K562 (cell line): ENCODE measurements around the gene SGK1. TPM values are rescaled to one million over a fixed set of nuclear protein-coding genes. Genes with fewer than 3 reads are reported as not detected.
A peak's percentile ranks its signal among the peaks of the same experiment; 100 is the strongest.

Experiments
- ATAC-seq: fragments of 200-7000 bp; cut with Tn5 transposase; 3 replicates; pipeline ENCODE4 v1.9.1; 2020; ENCODE audit warnings: moderate library complexity
- BruUV-seq: library from RNA; stranded (reverse); fragments of 400-500 nt; replicated peaks from 2 replicates; lab custom pipeline; 2021; lab: Mats Ljungman, UMichigan
- CTCF ChIA-PET: fragments of 300-600 bp; formaldehyde crosslinking; extraction: SDS; loops from one replicate; lab custom pipeline; 2021; ENCODE audit warnings: low intra/inter-chr PET ratio; lab: Yijun Ruan, JAX
- POLR2A ChIA-PET: fragments of 300-600, 350-650 bp; sonication (Branson Sonifier 250); formaldehyde crosslinking; extraction: SDS; loops from one replicate; lab custom pipeline; 2021; ENCODE audit warnings: antibody characterized with exemption, inconsistent platforms; lab: Yijun Ruan, JAX
- DNase-seq, 4 experiments: peaks; one replicate each; pipeline versions ENCODE4 v3.0.0 to v3.0.0-alpha.2; 2011 to 2018; ENCODE audit warnings: low spot score in 3 of 4, mixed read lengths in 3 of 4; ENCODE audit errors: extremely low read depth in 1 of 4
- FAIRE-seq: peaks from 2 replicates; lab custom pipeline; 2011; peaks lifted over from hg19 to GRCh38; lab: Jason Lieb, UNC
- H2AFZ ChIP-seq: 2 replicates; pipeline ENCODE4 v1.6.0; 2011; ENCODE audit warnings: low read depth, low read length, control low read depth, inconsistent platforms
- H3K27ac ChIP-seq: fragments of 200-600 bp; 3 replicates; pipeline ENCODE4 v1.8.0; 2011; ENCODE audit warnings: low read depth, mild to moderate bottlenecking, control low read depth, inconsistent platforms, low read length, moderate library complexity, mixed read lengths; ENCODE audit errors: extremely low read depth
- H3K27me3 ChIP-seq, 2 experiments: fragments of 300-600 bp in 1 of 2; 2 replicates in 1 of 2; 3 replicates in 1 of 2; pipeline versions ENCODE4 v1.6.0 to v1.8.0; 2011; ENCODE audit warnings: inconsistent platforms in 2 of 2, low read length in 2 of 2, mild to moderate bottlenecking in 1 of 2, mixed read lengths in 1 of 2, moderate library complexity in 1 of 2; ENCODE audit not compliant: control insufficient read depth in 2 of 2, insufficient read depth in 2 of 2
- H3K36me3 ChIP-seq: fragments of 300-600 bp; 3 replicates; pipeline ENCODE4 v1.8.0; 2011; ENCODE audit warnings: mild to moderate bottlenecking, low read length, inconsistent platforms; ENCODE audit not compliant: control insufficient read depth, insufficient read depth
- H3K4me1 ChIP-seq, 2 experiments: fragments of 200-600 bp in 1 of 2; replicated peaks in 1 of 2; 2 replicates in 1 of 2; 3 replicates in 1 of 2; pipeline versions ENCODE4 v1.5.1 to v1.8.0; 2011; ENCODE audit warnings: inconsistent platforms in 2 of 2, low read length in 2 of 2, mild to moderate bottlenecking in 1 of 2, mixed read lengths in 1 of 2, moderate library complexity in 1 of 2; ENCODE audit not compliant: control insufficient read depth in 2 of 2, insufficient read depth in 2 of 2
- H3K4me2 ChIP-seq: 2 replicates; pipeline ENCODE4 v1.6.1; 2011; ENCODE audit warnings: low read length, control low read depth, inconsistent platforms, mixed read lengths; ENCODE audit not compliant: insufficient read depth
- H3K4me3 ChIP-seq: fragments of 200-600 bp; sonication (generic), shearing (Covaris generic); 2 replicates; pipeline ENCODE4 v1.5.1; 2016; ENCODE audit warnings: control low read depth, inconsistent platforms
- H3K79me2 ChIP-seq: fragments of 200-600 bp; 3 replicates; pipeline ENCODE4 v1.8.0; 2011; ENCODE audit warnings: low read length, inconsistent platforms; ENCODE audit not compliant: control insufficient read depth, insufficient read depth
- H3K9ac ChIP-seq, 2 experiments: 2 replicates each; pipeline versions ENCODE4 v1.6.0 to v1.6.1; 2011; ENCODE audit warnings: low read depth in 2 of 2, low read length in 2 of 2, control low read depth in 1 of 2, inconsistent platforms in 1 of 2, mild to moderate bottlenecking in 1 of 2, mixed read lengths in 1 of 2; ENCODE audit not compliant: insufficient read depth in 1 of 2
- H3K9me1 ChIP-seq: one replicate; pipeline ENCODE4 v1.6.0; 2011; ENCODE audit warnings: inconsistent platforms, mild to moderate bottlenecking, low read length, moderate library complexity; ENCODE audit not compliant: control insufficient read depth, insufficient read depth
- H3K9me3 ChIP-seq: replicated peaks from 2 replicates; pipeline ENCODE4 v1.5.1; 2011; ENCODE audit warnings: low read depth, low read length, inconsistent platforms; ENCODE audit not compliant: control insufficient read depth, insufficient read depth
- H4K20me1 ChIP-seq: replicated peaks from 2 replicates; pipeline ENCODE4 v1.6.1; 2011; ENCODE audit warnings: low read length, inconsistent platforms, mixed read lengths; ENCODE audit not compliant: control insufficient read depth, insufficient read depth
- EP300 ChIP-seq: IDR thresholded peaks from 2 replicates; pipeline ENCODE4 v1.6.1; 2012; ENCODE audit warnings: low read length, improper control_type of control experiment
- KAT8 ChIP-seq: fragments of 450-650 bp; IDR thresholded peaks from 2 replicates; pipeline ENCODE4 v1.6.1; 2016; ENCODE audit warnings: low read depth, mild to moderate bottlenecking
- KLF1 ChIP-seq: fragments of 450-650 bp; IDR thresholded peaks from 2 replicates; pipeline ENCODE4 v1.6.1; 2016; ENCODE audit warnings: missing genetic modification characterization, missing compliant biosample characterization
- POLR2A ChIP-seq: fragments of 450-650 bp; conservative IDR thresholded peaks from 2 replicates; pipeline ENCODE4 v1.6.1; 2016
- ZNF23 ChIP-seq: fragments of 250-450 bp; sonication (Bioruptor Pico); IDR thresholded peaks from 2 replicates; pipeline ENCODE4 v1.4.0; 2020; ENCODE audit warnings: mild to moderate bottlenecking
- ZNF449 ChIP-seq: fragments of 250-450 bp; sonication (Bioruptor Pico); IDR thresholded peaks from 2 replicates; pipeline ENCODE4 v1.8.0; 2022; ENCODE audit warnings: moderate library complexity, mild to moderate bottlenecking, inconsistent platforms
- WGBS: fragments of 100-300 bp; shearing (Covaris generic); methylation state at CpG from one replicate; pipeline ENCODE4 v1.1.6; 2016; ENCODE audit warnings: low coverage, mixed read lengths; ENCODE audit not compliant: insufficient coverage; ENCODE audit errors: missing lambda C conversion rate; 5-methylcytosine and 5-hydroxymethylcytosine counted together
- in situ Hi-C: fragments of 300-500 bp; cut with MboI; formaldehyde crosslinking; loops from 4 replicates; pipeline ENCODE4 v1.15.0; 2018; ENCODE audit warnings: inconsistent platforms, mixed read lengths
- intact Hi-C: fragments of 100-400 bp; cut with micrococcal nuclease; formaldehyde crosslinking; loops from 2 replicates; pipeline ENCODE4 v1.14.2; 2022
- polyA plus RNA-seq, 8 experiments: library from polyadenylated mRNA; depleted of rRNA in 4 of 8; stranded (reverse) in 5 of 8; unstranded in 3 of 8; fragments of >200 nt; fragmentation: Nextera tagmentation in 2 of 8; fragmentation: Illumina TruSeq in 1 of 8; extraction: Ambion mirVana in 2 of 8; extraction: Trizol in 1 of 8; gene quantifications; 2 replicates each; pipeline versions ENCODE4 v1.2.1 to v1.2.3, GENCODE V29; 2011 to 2014; ENCODE audit warnings: inconsistent platforms in 1 of 8, missing spikeins in 1 of 8
- total RNA-seq, 7 experiments: library from RNA; depleted of rRNA in 6 of 7; stranded (reverse); fragments of >200 nt in 6 of 7; fragmentation: Illumina TruSeq in 2 of 7; extraction: Trizol in 2 of 7; gene quantifications; 2 replicates each; pipeline versions ENCODE4 v1.2.1 to v1.2.3, GENCODE V29; 2011 to 2021; ENCODE audit warnings: low replicate concordance in 1 of 7
- TF ChIP-seq, protein P1 (sequence below): sonication (generic); formaldehyde crosslinking; IDR thresholded peaks from 2 replicates; pipeline ENCODE4 v1.8.0; 2022; ENCODE audit warnings: mild to moderate bottlenecking, missing genetic modification reagents
- TF ChIP-seq, protein P2 (sequence below), 3 experiments: IDR thresholded peaks in 2 of 3; conservative IDR thresholded peaks in 1 of 3; 2 replicates each; pipeline ENCODE4 v1.5.1; 2011 to 2012; ENCODE audit warnings: low read length in 3 of 3, mild to moderate bottlenecking in 3 of 3, control low read depth in 2 of 3, improper control_type of control experiment in 1 of 3, inconsistent platforms in 1 of 3, low read depth in 1 of 3, mixed read lengths in 1 of 3, moderate library complexity in 1 of 3; ENCODE audit not compliant: insufficient read depth in 2 of 3
- TF ChIP-seq, protein P3 (sequence below): fragments of 250-450 bp; sonication (Bioruptor Pico); IDR thresholded peaks from 2 replicates; pipeline ENCODE4 v1.8.0; 2022; ENCODE audit warnings: moderate library complexity, mild to moderate bottlenecking, inconsistent platforms

The SGK1 gene
- total and polyA plus RNA-seq, 9 of the 15 experiments (the other 6 are each of a cell fraction or from before 2014, with no cell fraction given): 3.5 to 7.2 (median 3.9) TPM

GRCh38 chr6:134309227-134309626 is 8.7 kb downstream of the SGK1 start (continued):
- TF ChIP-seq, protein P1, sequence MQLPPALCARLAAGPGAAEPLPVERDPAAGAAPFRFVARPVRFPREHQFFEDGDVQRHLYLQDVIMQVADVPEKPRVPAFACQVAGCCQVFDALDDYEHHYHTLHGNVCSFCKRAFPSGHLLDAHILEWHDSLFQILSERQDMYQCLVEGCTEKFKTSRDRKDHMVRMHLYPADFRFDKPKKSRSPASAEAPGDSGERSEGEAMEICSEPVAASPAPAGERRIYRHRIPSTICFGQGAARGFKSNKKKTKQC (CRISPR knock-in tag): no peak
- TF ChIP-seq ZNF449 (CRISPR knock-in tag) (no peak), POLR2A (no peak), ZNF23 (CRISPR knock-in tag) (no peak), KAT8 (no peak), EP300 (no peak)
- TF ChIP-seq, protein P2, sequence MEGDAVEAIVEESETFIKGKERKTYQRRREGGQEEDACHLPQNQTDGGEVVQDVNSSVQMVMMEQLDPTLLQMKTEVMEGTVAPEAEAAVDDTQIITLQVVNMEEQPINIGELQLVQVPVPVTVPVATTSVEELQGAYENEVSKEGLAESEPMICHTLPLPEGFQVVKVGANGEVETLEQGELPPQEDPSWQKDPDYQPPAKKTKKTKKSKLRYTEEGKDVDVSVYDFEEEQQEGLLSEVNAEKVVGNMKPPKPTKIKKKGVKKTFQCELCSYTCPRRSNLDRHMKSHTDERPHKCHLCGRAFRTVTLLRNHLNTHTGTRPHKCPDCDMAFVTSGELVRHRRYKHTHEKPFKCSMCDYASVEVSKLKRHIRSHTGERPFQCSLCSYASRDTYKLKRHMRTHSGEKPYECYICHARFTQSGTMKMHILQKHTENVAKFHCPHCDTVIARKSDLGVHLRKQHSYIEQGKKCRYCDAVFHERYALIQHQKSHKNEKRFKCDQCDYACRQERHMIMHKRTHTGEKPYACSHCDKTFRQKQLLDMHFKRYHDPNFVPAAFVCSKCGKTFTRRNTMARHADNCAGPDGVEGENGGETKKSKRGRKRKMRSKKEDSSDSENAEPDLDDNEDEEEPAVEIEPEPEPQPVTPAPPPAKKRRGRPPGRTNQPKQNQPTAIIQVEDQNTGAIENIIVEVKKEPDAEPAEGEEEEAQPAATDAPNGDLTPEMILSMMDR (IDR thresholded peaks at IDR 0.05 in 2 of 3, conservative IDR thresholded peaks at IDR 0.05 in 1 of 3; ENCODE audit: insufficient read depth in 2 of 3, low read depth in 1 of 3, low read length in 3 of 3): no peak

- in situ Hi-C loops: no loop called here
- WGBS: 63% methylated on average over 9 of the region's 9 CpGs
Measured at GRCh38 chr6:134308800-134309199, 9.1 kb downstream of the SGK1 start.

More at GRCh38 chr6:134308800-134309199, 9.1 kb downstream of the SGK1 start:
- POLR2A ChIA-PET: interaction anchor here (0.6 to 2.5 kb wide), 2 partner anchors 10 to 354 kb away, joined by 4 to 20 read pairs; no protein-coding TSS in a partner anchor
- H3K4me1 ChIP-seq: no peaks in the 10 kb centered on the region; a peak in 1 of 5 replicates
- H3K4me3 ChIP-seq: no peak overlapping the region
- H4K20me1 ChIP-seq: no peaks in the 10 kb centered on the region
- no peaks in the 10 kb centered on the region for H3K79me2 ChIP-seq
- H3K27me3 ChIP-seq: no peaks in the 10 kb centered on the region
- no TSS peak for BruUV-seq
- no peaks in the 10 kb centered on the region for H3K36me3 ChIP-seq
- intact Hi-C loops: no loop called here
- no peak for TF ChIP-seq KLF1 (tag)
- TF ChIP-seq, protein P3, sequence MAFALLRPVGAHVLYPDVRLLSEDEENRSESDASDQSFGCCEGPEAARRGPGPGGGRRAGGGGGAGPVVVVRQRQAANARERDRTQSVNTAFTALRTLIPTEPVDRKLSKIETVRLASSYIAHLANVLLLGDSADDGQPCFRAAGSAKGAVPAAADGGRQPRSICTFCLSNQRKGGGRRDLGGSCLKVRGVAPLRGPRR (CRISPR knock-in tag): no peak
- H2AFZ ChIP-seq: peak overlapping the region; percentile 33; the same call in 1 of the 2 replicates
- ATAC-seq (no peak), FAIRE-seq (no peak), DNase-seq (no peak)
- CTCF ChIA-PET: no interaction called here
- H3K4me2 ChIP-seq: no peak overlapping the region
- H3K9me1 ChIP-seq: no peaks in the 10 kb centered on the region
- no peak overlapping the region for H3K27ac ChIP-seq
- no peak overlapping the region for H3K9ac ChIP-seq
- no peaks in the 10 kb centered on the region for H3K9me3 ChIP-seq
